HG02623 (cell line): Measurements from ENCODE around the gene EP400.
"Not testable (repeated sequence)": the region's sequence is repeated elsewhere in the genome, so short reads cannot be mapped to it uniquely, and the experiment has no call there.

Experiments used
- ATAC-seq: cut with Tn5 transposase; IDR thresholded peaks from one replicate; pipeline ENCODE4 v1.9.1; 2021; ENCODE audit warnings: moderate library complexity; ENCODE audit not compliant: unreplicated experiment

EP400 gene

DNA sequence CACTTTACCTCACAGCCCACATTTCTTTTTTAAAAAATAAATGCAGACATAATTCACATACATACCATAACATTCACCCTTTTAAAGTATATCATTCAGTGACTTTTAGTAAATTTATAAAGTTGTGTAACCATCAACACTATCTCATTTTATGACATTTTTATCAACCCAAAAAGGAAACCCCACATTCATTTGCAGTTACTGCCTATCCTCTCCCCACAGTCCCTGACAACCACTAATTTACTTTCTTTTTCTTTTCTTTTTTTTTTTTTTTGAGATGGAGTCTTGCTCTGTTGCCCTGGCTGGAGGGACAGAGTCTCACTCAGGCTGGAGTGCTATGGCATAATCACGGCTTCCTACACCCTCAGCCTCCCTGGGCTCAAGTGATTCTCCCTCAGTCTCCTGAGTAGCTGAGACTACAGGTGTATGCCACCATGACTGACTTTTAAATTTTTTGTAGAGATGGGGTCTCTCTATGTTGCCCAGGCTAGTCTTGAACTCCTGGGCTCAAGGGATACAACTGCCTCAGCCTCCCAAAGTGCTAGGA, 1.5 kb upstream of the EP400 start:
- no peak for ATAC-seq

DNA sequence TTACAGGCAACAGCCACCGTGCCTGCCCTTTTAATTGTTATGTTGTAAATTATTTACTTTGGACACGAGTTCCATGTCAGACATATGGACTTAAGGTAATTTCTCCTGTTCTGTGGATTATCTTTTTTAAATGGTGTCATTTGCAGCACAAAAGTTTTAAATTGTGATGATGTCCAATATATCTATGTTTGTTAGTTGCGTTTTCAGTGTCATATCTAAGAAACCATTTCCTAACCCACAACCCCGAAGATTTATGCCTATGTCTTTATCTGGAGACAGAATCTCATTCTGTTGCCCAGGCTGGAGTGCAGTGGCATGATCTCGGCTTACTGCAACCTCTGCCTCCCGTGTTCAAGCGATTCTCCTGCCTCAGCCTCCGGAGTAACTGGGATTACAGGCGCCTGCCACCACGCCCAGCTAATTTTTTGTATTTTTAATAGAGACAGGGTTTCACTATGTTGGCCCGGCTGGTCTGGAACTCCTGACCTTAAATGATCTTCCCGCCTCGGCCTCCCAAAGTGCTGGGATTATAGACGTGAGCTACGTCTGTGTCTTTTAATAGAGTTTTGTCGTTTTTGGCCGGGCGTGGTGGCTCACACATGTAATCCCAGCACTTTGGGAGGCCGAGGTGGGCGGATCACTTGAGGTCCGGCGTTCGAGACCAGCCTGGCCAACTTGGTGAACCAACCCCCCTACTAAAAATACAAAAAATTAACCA, 870 bp upstream of the EP400 start:
- not testable (repeated sequence) for ATAC-seq

DNA sequence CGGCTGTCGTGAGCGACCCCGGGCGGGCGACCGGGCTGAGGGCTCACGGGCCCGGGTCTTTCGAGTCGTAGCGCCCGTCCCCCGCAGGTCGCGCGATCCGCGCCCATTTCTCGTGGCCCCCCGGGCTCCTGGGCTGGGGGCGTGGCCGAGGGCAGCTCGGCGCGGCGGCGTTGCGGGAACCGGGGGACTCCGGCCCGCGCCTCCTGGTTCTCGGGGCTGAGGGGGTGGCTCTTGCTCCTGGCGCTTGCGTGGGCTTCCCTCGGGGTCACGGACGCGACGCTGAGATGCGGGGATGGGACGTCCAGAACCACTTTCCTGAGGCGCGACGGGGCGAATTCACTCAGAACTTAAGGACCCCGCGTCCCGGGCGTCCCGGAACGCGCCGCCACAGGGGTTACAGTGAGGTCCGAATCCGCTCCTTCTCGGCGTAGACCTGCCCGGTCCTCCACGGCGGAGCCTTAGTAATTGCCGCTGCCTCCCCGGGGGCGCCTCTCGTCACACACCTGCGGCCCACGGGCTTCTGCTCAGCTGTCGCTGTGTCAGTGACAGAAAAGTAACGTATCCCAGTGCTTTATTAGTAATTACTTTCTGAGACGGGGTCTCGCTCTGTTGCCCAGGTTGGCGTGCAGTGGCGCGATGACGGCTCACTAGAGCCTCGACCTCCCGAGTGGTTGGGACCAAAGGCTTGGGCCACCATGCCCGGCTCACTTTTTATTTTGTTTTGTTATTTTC, 606 bp downstream of the EP400 start:
- peak; percentile 7 for ATAC-seq

DNA sequence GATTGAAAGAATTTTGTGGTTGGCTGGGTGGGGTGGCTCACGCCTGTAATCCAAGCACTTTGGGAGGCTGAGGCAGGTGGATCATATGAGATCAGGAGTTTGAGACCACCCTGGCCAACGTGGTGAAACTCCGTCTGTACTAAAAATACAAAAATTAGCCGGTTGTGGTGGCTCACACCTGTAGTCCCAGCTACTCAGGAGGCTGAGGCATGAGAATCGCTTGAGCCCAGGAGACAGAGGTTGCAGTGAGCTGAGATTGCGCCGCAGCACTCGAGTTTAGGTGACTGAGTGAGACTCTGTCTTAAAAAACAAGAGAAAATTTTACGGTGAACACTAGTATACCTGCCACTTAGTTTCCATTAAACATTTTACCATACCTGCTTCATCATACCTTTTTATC, 4.1 kb downstream of the EP400 start:
- not testable (repeated sequence) for ATAC-seq

DNA sequence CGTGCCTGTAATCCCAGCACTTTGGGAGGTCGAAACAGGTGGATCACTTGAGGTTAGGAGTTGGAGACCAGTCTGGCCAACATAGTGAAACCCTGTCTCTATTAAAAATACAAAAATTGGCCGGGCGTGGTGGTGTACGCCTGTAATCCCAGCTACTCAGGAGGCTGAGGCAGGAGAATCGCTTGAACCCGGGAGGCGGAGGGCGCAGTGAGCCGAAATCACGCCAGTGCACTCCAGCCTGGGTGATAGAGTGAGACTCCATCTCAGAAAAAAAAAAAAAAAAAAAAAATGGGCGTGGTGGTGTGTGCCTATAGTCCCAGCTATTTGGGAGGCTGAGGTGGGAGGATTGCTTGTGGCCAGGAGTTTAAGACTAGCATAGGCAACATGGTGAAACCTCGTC, 4.7 kb downstream of the EP400 start:
- ATAC-seq: not testable (repeated sequence)

DNA sequence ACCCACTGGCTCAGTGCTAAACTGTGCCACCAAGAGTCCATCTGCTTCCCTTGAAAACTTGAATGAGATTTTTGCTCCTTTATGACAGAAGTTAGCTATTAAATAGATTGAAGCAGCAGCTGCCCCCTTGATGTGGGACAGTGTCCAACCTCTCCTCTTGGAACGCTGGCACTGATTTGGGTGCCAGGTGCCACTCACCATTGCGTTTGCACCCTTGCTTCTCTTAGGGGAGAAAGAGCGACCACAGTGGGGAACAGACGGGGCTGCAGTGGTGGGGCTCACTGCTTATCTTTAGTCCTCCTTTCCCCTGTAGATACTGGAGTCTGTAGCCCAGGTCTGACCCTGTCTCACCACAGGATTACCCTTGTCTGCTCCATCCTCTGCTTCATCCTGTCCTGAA, 9.4 kb downstream of the EP400 start:
- no peak for ATAC-seq

DNA sequence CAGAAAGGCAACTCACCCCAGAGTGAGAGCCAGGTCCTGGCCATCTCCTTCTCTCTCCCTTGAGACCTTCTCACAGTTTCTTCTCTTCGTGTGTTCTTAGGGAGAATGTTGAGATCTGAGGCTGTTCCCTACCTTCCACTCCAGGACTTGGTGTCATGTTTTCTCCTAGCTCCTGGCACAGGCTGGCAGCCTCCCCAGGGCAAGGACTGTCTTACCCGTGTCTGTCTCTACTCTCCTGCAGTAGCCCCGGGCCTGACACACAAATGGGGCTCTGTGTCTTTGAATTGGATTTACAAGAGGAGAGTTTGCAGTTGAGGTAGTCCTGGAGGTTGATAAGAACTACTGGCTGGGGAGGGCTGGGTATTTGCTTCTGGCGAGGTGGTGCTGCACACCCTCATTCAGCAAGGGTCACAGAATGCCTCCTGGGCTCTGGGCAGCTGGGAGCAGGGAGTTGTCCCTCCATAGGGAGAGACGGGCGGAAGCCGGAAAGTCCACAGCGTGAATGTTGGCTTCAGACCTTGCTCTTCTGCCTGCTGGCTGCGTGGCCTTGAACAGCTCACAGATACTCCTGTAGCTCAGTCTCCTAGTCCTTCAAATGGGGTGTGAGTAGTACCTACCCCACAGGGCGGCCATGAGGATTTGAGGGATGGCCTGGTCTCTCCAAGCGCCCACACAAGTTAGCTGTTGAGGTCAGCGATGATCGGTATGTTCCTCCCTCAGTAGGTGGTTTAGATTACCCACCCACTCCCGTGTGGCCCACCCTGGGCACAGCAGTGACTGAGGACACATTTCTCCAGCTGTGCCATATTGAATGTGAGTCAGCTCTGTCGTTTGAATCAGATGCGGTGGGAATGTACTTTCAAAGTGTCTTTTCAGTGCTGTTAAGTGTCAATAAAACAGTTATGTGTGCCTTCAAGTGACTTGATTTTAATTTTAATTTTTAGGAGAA, 10.2 kb downstream of the EP400 start:
- ATAC-seq: no peak

DNA sequence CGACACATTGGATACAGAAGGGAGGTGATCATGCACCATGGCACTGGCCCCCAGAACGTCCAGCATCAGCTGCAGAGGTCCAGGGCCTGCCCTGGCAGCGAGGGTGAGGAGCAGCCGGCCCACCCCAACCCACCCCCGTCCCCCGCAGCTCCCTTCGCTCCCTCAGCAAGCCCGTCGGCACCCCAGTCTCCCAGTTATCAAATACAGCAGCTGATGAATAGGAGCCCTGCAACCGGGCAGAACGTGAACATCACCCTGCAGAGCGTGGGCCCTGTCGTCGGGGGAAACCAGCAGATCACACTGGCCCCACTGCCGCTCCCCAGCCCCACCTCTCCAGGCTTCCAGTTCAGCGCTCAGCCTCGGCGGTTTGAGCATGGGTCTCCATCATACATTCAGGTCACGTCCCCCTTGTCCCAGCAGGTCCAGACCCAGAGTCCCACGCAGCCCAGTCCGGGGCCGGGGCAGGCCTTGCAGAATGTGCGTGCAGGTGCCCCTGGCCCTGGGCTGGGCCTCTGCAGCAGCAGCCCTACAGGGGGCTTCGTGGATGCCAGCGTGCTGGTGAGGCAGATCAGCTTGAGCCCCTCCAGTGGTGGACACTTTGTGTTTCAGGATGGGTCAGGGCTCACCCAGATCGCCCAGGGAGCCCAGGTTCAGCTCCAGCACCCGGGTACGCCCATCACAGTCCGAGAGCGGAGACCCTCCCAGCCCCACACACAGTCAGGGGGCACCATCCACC, 11.0 kb downstream of the EP400 start:
- not testable (repeated sequence) for ATAC-seq

DNA sequence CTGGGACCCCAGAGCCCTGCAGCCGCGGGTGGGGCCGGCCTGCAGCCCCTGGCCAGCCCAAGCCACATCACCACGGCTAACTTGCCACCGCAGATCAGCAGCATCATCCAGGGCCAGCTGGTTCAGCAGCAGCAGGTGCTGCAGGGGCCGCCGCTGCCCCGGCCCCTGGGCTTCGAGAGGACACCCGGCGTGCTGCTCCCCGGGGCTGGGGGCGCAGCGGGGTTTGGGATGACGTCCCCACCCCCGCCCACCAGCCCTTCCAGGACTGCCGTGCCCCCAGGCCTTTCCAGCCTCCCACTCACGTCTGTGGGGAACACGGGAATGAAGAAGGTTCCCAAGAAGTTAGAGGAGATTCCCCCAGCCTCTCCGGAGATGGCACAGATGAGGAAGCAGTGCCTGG, 11.6 kb downstream of the EP400 start:
- ATAC-seq: not testable (repeated sequence)

DNA sequence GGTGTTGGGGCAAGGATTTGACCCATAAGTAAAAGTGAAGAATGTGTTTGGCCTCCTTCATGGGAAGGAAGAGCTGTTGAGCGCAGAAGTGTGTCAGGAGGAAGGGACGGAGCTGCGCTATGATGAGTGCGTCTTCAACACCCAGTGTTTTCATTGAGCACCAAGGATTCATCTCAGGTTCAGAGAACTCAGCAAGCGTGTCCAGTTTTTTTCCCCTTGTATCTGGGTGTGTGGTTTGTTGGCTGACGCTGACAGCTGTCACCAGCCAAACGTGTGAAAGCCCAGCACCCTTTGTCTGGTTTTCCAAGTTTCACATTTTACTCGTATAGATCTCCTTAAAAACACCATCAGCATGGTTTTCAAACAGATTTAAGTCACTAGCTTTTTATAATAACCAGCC, 12.3 kb downstream of the EP400 start:
- no peak for ATAC-seq

DNA sequence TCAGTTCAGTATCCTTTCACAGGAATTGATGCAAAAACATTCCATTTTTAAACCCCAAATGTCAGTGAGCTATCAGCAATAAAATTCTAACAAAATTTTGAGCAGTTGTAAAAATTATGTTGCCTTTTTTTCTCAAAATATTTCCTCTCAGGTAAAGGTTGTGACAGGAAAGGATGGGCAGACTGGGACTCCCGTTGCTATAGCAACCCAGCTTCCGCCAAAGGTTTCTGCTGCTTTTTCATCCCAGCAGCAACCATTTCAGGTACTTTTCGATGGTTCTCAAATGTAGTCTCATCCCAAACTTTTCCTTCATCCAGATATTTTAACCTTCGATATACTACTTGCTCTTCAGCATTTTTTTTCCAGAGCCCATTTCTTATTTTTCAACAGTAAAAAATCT, 13.6 kb downstream of the EP400 start:
- no peak for ATAC-seq

DNA sequence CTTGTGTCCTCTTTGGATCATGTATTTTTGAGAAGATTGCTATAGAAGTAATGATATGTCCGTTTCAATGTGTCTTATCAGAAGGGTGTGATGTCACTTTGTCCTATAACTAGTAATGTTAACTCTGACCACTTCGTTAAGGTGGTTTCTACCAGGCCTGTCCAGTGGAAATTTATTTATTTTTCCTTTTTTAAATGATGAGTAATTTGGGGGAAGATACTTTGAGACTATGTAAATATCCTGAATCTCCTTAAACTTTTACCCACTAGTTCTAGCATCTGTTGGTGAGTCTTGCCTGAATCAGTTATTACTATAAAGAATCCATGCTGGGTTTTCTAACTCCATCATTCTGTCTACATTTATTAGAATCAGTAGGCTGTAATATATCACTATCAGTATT, 15.3 kb downstream of the EP400 start:
- ATAC-seq: no peak

DNA sequence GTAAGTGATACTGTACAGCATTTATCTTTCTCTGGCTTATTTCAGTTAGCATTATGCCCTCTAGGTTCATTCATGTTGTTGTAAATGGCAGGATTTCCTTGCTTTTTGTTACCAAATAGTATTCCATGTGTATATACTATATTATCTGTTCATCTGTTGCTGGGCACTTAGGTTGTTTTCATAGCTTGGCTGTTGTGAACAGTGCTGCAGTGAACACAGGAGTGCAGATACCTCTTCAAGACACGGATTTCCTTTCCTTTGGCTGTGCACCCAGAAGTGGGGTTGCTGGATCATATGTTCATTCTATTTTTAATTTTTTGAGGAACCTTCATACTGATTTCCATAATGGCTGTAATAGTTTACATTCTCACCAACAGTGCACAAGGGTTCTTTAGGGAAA, 21.5 kb downstream of the EP400 start:
- no peak for ATAC-seq

DNA sequence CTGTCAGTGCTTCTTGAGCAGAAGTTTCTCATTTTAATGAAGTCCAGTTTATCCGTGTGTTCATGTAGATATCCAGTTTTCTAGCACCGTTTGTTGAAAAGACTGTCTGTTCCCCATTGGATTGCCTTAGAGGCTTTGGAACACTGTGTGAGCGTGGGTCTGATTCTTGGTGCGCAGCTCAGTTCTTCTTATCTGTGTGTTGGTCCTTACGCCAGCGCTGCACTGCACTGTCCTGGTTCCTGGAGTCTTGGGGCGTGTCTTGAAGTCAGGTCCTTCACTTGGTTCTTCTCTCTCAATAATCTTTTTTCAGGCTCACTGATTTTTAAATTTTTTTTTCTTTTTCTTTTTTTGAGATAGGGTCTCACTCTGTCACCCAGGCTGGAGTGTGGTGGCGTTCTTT, 25.5 kb downstream of the EP400 start:
- no peak for ATAC-seq

DNA sequence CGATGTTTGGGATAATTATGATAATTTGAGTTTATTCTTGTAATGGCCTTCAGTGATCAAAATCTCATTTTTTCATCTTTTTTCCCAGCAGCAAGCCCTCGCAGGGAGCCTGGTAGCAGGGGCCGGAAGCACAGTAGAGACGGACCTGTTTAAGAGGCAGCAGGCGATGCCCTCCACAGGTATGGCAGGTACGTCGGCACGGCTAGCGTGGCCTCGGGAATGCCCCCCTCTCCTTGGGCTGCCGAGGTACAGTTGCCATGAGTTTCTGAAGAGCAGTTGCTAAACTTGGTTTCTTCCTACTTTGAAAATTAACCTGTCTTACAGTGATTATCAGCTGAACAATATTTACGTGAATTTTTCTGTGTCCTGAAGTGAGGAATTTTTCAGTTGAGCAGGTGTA, 29.9 kb downstream of the EP400 start:
- no peak for ATAC-seq

DNA sequence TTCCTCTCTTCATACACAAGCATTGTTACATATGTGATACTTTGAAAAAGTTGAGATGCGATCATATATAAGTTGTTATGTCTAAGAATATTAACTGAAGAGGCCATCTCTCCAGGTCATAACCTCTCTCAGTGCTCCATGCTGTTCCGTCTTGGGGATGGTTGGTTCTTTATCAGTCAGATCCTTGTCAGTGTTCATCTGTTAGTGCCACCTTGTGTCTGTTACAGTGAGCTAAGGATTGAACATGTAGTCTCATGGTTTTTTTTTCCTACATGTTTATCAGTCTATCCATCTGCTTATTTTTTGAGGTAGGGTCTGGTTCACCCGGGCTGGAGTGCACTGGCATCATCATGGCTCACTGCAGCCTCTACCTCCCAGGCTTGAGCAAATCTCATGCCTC, 30.5 kb downstream of the EP400 start:
- no peak for ATAC-seq

DNA sequence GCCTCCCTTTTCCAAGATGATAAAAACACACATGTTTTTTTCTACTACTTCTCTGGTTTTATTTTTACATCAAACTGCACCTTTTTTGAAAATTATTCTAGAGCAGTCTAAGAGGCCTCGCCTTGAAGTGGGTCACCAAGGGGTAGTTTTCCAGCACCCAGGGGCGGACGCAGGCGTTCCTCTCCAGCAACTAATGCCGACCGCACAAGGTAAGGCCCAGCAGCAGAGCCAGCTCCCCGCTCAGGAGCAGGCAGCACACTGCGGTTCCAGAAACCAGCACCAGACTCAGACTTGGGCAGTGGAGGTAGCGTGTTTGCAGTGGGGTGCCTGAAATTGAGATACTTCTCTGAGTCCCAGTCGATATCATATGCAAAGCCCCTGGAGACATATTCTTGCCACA, 31.6 kb downstream of the EP400 start:
- no peak for ATAC-seq

DNA sequence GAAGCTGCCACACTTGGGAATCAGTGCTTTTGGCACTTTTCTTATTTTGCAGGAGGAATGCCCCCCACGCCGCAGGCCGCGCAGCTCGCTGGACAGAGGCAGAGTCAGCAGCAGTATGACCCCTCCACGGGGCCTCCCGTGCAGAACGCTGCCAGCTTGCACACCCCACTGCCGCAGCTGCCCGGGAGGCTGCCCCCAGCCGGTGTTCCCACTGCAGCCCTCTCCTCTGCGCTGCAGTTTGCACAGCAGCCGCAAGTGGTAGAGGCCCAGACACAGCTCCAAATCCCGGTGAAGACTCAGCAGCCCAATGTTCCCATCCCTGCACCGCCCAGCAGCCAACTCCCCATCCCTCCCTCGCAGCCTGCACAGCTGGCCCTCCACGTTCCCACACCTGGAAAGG, 32.3 kb downstream of the EP400 start:
- ATAC-seq: no peak

DNA sequence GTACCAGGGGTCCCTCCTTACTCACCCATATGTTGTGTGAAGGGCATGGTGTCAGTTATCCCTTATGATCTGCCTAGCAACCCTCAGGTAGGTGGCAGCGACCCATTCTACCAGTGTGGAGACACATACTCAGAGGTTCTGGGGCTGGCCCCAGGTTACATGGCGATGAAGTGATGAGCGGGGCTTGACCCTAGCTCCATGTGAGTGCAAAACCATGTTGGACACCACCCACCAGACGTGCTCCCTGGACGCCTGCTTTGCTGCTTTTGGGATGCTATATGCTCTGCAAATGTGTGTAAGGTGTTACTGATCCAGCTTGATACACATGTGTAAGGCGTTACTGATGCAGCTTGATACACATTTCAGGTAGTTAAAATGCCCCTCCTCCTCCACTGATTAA, 33.3 kb downstream of the EP400 start:
- no peak for ATAC-seq

DNA sequence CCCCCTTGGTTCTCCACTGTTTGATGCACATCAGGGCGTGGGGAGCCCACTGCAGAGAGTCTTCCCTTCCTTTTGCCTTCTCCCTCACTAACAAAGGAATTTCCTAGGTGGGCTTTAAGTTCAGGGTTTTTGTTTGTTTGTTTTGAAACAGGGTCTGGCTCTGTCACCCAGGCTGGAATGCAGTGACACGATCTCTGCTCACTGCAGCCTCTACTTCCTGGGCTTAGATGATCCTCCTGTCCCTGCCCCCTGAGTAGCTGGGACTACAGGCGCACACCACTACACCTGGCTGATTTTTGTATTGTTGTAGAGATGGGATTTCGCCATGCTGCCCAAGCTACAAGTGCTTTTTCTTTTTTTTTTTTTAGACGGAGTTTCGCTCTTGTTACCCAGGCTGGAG, 33.8 kb downstream of the EP400 start:
- ATAC-seq: no peak

DNA sequence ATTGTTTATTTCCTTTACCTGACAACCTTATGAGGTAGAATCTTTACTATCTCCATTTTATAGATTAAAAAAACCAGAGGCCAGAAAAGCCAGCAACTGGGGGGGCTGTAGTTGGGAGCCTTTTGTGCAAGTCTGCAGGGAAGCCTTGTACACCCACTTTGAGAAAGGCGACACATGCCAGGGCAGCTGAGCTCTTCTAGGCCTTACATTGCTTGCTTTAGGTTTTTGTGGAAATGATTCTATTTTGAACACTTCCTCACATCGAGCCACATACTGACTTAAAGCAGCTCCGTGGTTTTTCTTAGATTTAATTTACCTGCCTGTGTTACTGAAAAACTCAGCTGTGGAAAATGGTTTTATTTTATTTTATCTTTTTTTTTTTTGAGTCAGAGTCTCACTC, 34.6 kb downstream of the EP400 start:
- no peak for ATAC-seq
